ENCODE measurements around the gene IVD. TPM values are rescaled to one million over a fixed set of nuclear protein-coding genes. Genes with fewer than 3 reads are reported as not detected.

Gene IVD
- total and polyA plus RNA-seq, 9 of the 15 experiments (the other 6 are each of a cell fraction or from before 2014, with no cell fraction given), result 0.15 to 4.5 (median 2.4) TPM

- peaks cover 0 to 13% of the 10 kb centered on the region in 2 experiments; a peak in 2 of 5 replicates for H3K27me3 ChIP-seq (ENCODE audit: control insufficient read depth in 2 of 2, insufficient read depth in 2 of 2, low read length in 2 of 2)
- WGBS (ENCODE audit: insufficient coverage, low coverage, missing lambda C conversion rate), result 44% methylated on average over 8 of the region's 8 CpGs
- no peaks in the 10 kb centered on the region for H3K79me2 ChIP-seq (ENCODE audit: control insufficient read depth, insufficient read depth, low read length)
- H4K20me1 ChIP-seq (replicated peaks; ENCODE audit: control insufficient read depth, insufficient read depth, low read length), result no peaks in the 10 kb centered on the region
- H3K36me3 ChIP-seq (ENCODE audit: control insufficient read depth, insufficient read depth, low read length), result no peaks in the 10 kb centered on the region
- TF ChIP-seq ADNP (tag; IDR thresholded peaks at IDR 0.05), result no peak
- TF ChIP-seq SIRT6 (IDR thresholded peaks at IDR 0.05; ENCODE audit: low read depth, low read length), result no peak
- no peak for TF ChIP-seq MECOM (CRISPR knock-in tag; IDR thresholded peaks at IDR 0.05)
- no peak for TF ChIP-seq ZNF384 (IDR thresholded peaks at IDR 0.05; ENCODE audit: low read depth, low read length)
- no peak for TF ChIP-seq ARID3A (IDR thresholded peaks at IDR 0.05; ENCODE audit: borderline replicate concordance, low read depth, low read length)
- no peak for TF ChIP-seq NFE2L1 (tag; IDR thresholded peaks at IDR 0.05; ENCODE audit: borderline replicate concordance, low read depth)
- TF ChIP-seq, protein P1, sequence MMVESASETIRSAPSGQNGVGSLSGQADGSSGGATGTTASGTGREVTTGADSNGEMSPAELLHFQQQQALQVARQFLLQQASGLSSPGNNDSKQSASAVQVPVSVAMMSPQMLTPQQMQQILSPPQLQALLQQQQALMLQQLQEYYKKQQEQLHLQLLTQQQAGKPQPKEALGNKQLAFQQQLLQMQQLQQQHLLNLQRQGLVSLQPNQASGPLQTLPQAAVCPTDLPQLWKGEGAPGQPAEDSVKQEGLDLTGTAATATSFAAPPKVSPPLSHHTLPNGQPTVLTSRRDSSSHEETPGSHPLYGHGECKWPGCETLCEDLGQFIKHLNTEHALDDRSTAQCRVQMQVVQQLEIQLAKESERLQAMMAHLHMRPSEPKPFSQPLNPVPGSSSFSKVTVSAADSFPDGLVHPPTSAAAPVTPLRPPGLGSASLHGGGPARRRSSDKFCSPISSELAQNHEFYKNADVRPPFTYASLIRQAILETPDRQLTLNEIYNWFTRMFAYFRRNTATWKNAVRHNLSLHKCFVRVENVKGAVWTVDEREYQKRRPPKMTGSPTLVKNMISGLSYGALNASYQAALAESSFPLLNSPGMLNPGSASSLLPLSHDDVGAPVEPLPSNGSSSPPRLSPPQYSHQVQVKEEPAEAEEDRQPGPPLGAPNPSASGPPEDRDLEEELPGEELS (CRISPR knock-in tag; IDR thresholded peaks at IDR 0.05; ENCODE audit: borderline replicate concordance), result no peak
- TF ChIP-seq HNRNPL (IDR thresholded peaks at IDR 0.05; ENCODE audit: low read depth, low read length), result no peak
- TF ChIP-seq, protein P2, sequence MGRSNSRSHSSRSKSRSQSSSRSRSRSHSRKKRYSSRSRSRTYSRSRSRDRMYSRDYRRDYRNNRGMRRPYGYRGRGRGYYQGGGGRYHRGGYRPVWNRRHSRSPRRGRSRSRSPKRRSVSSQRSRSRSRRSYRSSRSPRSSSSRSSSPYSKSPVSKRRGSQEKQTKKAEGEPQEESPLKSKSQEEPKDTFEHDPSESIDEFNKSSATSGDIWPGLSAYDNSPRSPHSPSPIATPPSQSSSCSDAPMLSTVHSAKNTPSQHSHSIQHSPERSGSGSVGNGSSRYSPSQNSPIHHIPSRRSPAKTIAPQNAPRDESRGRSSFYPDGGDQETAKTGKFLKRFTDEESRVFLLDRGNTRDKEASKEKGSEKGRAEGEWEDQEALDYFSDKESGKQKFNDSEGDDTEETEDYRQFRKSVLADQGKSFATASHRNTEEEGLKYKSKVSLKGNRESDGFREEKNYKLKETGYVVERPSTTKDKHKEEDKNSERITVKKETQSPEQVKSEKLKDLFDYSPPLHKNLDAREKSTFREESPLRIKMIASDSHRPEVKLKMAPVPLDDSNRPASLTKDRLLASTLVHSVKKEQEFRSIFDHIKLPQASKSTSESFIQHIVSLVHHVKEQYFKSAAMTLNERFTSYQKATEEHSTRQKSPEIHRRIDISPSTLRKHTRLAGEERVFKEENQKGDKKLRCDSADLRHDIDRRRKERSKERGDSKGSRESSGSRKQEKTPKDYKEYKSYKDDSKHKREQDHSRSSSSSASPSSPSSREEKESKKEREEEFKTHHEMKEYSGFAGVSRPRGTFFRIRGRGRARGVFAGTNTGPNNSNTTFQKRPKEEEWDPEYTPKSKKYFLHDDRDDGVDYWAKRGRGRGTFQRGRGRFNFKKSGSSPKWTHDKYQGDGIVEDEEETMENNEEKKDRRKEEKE (IDR thresholded peaks at IDR 0.05; ENCODE audit: borderline replicate concordance in 1 of 2, control insufficient read depth in 1 of 2, low read depth in 2 of 2, low read length in 1 of 2), result no peak
- no peak for TF ChIP-seq LARP7 (IDR thresholded peaks at IDR 0.05)
- TF ChIP-seq SFPQ (IDR thresholded peaks at IDR 0.05; ENCODE audit: low read depth, low read length), result no peak
- no peak for TF ChIP-seq ATF7 (IDR thresholded peaks at IDR 0.05)
- DNase-seq (ENCODE audit: extremely low read depth in 1 of 4, low spot score in 3 of 4) (no peak), FAIRE-seq (no peak), ATAC-seq (no peak)
- no peaks in the 10 kb centered on the region for H3K9me3 ChIP-seq (replicated peaks; ENCODE audit: control insufficient read depth, insufficient read depth, low read depth, low read length)
- no TSS peak for BruUV-seq (replicated peaks)
- H3K4me3 ChIP-seq, result no peak overlapping the region
- in situ Hi-C loops (cut with MboI), result no loop called here
- H3K27ac ChIP-seq (ENCODE audit: extremely low read depth, low read depth, low read length), result no peak overlapping the region
- ChIA-PET CTCF (ENCODE audit: low intra/inter-chr PET ratio) (no interaction called here), POLR2A (interaction anchor here (0.9 kb wide), 1 partner anchor 68 kb away, joined by 3 read pairs; no protein-coding TSS in a partner anchor)
- peak overlapping the region in 1 of 2 experiments; percentile 53; a peak in 2 of 4 replicates for H3K9ac ChIP-seq (ENCODE audit: insufficient read depth in 1 of 2, low read depth in 2 of 2, low read length in 2 of 2)
- H3K4me1 ChIP-seq (replicated peaks in 1 of 2; ENCODE audit: control insufficient read depth in 2 of 2, insufficient read depth in 2 of 2, low read length in 2 of 2), result peaks cover 9 to 35% of the 10 kb centered on the region in 2 experiments
- no peak overlapping the region for H3K4me2 ChIP-seq (ENCODE audit: insufficient read depth, low read length)
- H2AFZ ChIP-seq (ENCODE audit: low read depth, low read length), result no peak overlapping the region
- intact Hi-C loops (cut with micrococcal nuclease), result no loop called here
- no peaks in the 10 kb centered on the region for H3K9me1 ChIP-seq (ENCODE audit: control insufficient read depth, insufficient read depth, low read length)
These were observed 42.0 kb upstream of the IVD start for GRCh38 chr15:40363611-40364010.
